ENCODE data around the gene RBMS3.

DNA sequence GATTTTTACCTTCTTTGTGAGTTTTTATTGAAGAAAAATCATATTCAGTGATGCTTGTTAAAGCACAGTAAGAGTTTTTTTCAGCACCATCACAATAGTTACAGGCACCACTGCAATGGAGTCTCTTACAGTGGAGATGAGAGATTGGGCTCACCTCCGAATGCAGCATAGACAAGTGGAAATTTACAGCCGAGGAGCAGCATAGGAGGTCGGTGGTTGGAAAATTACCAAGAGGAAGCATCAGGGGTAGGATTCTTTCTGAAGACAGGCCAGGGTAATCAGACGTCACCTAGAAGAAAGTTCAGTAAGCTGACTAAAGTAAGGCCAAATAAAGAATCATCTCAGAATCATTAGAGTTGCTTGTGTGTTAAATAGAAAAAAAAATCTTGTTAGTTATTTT is 491.6 kb downstream of the RBMS3 start:
- TF ChIP-seq CTCF (IDR thresholded peaks at IDR 0.05) (no peak), POLR2A (IDR thresholded peaks at IDR 0.05) (no peak)
